Measurements from ENCODE around the gene CTRL. TPM values are rescaled to one million over a fixed set of nuclear protein-coding genes. Genes with fewer than 3 reads are reported as not detected.

The CTRL gene
- total RNA-seq, 1 donor from 2014 or later, result 1.2 TPM

DNA sequence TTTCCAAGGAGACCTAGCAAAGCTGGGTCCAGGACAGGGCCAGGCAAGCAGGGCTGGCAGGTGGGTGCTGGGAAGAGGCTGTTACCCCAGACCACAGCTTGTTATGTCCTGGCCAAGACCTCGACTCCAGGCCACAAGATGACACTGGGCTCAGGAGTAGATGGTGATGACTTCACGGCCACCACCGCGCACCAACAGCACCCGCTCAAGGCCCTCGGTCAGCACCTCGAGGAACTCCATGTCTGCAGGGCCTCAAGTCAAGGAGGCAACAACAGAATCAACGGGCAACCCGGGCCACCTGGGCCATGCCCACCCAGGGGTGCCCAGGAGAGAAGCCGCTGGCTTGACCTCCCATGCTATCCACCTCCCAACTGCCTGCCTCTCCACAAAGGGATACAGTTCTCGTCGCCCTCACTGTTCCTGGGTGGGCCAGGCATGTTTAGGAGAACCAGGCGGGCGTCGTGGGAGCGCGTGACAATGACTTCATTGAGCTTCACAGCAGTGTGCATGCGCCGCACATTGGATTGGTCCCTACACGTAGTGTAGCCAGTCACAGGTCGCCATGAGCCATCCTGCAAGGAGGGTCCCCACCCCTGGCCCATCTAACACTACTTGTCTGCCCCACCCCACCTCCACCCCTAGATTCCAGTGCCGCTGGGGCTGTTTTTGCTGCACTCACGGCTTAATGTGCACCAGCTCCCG is 13.2 kb upstream of the CTRL start:
- Histone ChIP-seq H3K36me3 (ENCODE audit: insufficient read depth, low read length) (peaks cover 48% of the 10 kb centered on the region), H3K9ac (ENCODE audit: low read length) (peak overlapping the region; percentile 27), H3K27ac (ENCODE audit: low read depth, low read length) (no peak overlapping the region), H3K9me3 (ENCODE audit: insufficient read depth, low read depth, low read length) (no peaks in the 10 kb centered on the region), H3K79me2 (ENCODE audit: insufficient read depth, low read length) (peaks cover 10% of the 10 kb centered on the region), H3K4me2 (ENCODE audit: low read length) (peak overlapping the region; percentile 0), H3K4me1 (ENCODE audit: insufficient read depth, low read length) (peaks cover 15% of the 10 kb centered on the region), H2AFZ (ENCODE audit: low read depth, low read length) (no peak overlapping the region), H3K4me3 (ENCODE audit: insufficient read depth, low read depth, low read length) (no peak overlapping the region), H4K20me1 (ENCODE audit: insufficient read depth, low read length) (peaks cover 91% of the 10 kb centered on the region), H3K27me3 (ENCODE audit: insufficient read depth, low read length) (no peaks in the 10 kb centered on the region)
- no peak for TF ChIP-seq EZH2 (IDR thresholded peaks at IDR 0.05; ENCODE audit: insufficient read depth, low read length)
- TF ChIP-seq, protein P1, sequence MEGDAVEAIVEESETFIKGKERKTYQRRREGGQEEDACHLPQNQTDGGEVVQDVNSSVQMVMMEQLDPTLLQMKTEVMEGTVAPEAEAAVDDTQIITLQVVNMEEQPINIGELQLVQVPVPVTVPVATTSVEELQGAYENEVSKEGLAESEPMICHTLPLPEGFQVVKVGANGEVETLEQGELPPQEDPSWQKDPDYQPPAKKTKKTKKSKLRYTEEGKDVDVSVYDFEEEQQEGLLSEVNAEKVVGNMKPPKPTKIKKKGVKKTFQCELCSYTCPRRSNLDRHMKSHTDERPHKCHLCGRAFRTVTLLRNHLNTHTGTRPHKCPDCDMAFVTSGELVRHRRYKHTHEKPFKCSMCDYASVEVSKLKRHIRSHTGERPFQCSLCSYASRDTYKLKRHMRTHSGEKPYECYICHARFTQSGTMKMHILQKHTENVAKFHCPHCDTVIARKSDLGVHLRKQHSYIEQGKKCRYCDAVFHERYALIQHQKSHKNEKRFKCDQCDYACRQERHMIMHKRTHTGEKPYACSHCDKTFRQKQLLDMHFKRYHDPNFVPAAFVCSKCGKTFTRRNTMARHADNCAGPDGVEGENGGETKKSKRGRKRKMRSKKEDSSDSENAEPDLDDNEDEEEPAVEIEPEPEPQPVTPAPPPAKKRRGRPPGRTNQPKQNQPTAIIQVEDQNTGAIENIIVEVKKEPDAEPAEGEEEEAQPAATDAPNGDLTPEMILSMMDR (IDR thresholded peaks at IDR 0.05; ENCODE audit: insufficient read depth, low read depth, low read length), result no peak
- Mint-ChIP-seq H3K27me3 (ENCODE audit: low read depth, unreplicated experiment) (no peaks in the 10 kb centered on the region), H3K27ac (ENCODE audit: unreplicated experiment) (peak overlapping the region; percentile 4), H3K4me1 (ENCODE audit: low read depth, unreplicated experiment) (no peaks in the 10 kb centered on the region), H3K4me3 (ENCODE audit: unreplicated experiment) (no peak overlapping the region), H3K36me3 (ENCODE audit: low read depth, unreplicated experiment) (peaks cover 13% of the 10 kb centered on the region), H3K9me3 (ENCODE audit: unreplicated experiment) (no peaks in the 10 kb centered on the region)
- DNase-seq (ENCODE audit: low read depth) (no peak), FAIRE-seq (no peak)

DNA sequence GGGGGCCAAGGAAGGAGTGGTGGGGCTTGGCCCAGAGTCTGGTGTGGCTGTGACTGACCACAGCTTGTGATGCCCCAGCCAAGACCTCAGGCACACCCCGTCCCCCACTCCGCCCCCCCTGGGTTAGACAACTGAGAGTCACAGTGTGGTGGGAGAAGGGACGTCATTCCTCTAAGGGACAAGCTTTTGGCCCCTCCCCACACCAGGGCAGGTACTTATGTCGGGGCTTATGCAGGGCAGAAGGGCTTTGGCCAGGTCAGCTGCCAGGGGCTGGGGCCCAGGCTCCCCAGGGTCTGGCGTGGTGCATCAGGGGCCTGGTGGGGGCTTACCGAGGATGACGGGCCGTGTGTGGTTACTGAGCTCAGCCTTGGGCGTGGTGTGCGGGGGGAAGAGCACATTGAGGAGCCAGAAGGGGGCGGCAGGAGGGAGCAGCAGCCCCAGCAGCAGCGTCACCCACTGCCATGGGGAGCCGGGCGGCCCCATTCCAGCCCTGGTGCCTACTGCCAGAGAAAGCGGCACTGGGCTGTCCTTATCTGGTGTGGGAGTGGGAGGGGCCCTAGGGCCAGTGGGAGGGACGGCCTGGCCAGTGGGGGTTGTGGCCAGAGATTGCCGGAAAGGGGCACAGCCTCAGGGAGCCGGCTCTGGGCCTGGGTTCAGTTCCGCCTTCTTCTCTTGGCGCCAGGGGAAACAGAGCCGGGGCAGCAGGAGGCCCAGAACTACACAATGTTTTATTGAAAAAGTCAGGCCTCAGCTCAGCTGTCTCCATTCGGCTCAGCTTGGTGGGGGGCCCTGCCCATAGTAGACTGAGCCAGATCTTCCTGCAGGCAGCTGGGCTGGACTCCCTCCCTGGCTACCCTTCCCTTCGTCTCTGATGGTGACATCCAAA is 12.2 kb upstream of the CTRL start, which contains the start of gene LCAT:
TSS of gene LCAT (minus strand) at position 502 of the 886 bp plus-strand sequence. CDS start at position 483, 19 bp downstream.
- no peaks in the 10 kb centered on the region for H3K4me1 Mint-ChIP-seq (ENCODE audit: low read depth, unreplicated experiment)
- no peaks in the 10 kb centered on the region for H3K27me3 Mint-ChIP-seq (ENCODE audit: low read depth, unreplicated experiment)
- no peak within 1 kb of the TSS for H3K4me3 Mint-ChIP-seq (ENCODE audit: unreplicated experiment)
- Histone ChIP-seq H2AFZ (ENCODE audit: low read depth, low read length) (no peak within 1 kb of the TSS), H3K36me3 (ENCODE audit: insufficient read depth, low read length) (peaks cover 50% of the 10 kb centered on the region), H3K9me3 (ENCODE audit: insufficient read depth, low read depth, low read length) (no peaks in the 10 kb centered on the region), H3K4me2 (ENCODE audit: low read length) (peak within 1 kb of the TSS; percentile 25), H3K4me3 (ENCODE audit: insufficient read depth, low read depth, low read length) (no peak within 1 kb of the TSS), H3K79me2 (ENCODE audit: insufficient read depth, low read length) (peaks cover 14% of the 10 kb centered on the region), H4K20me1 (ENCODE audit: insufficient read depth, low read length) (peaks cover 89% of the 10 kb centered on the region), H3K4me1 (ENCODE audit: insufficient read depth, low read length) (peaks cover 15% of the 10 kb centered on the region), H3K9ac (ENCODE audit: low read length) (peak within 1 kb of the TSS; percentile 27), H3K27me3 (ENCODE audit: insufficient read depth, low read length) (no peaks in the 10 kb centered on the region), H3K27ac (ENCODE audit: low read depth, low read length) (no peak within 1 kb of the TSS)
- DNase-seq (ENCODE audit: low read depth), result no peak
- peaks cover 13% of the 10 kb centered on the region for H3K36me3 Mint-ChIP-seq (ENCODE audit: low read depth, unreplicated experiment)
- FAIRE-seq, result no peak
- no peaks in the 10 kb centered on the region for H3K9me3 Mint-ChIP-seq (ENCODE audit: unreplicated experiment)
- TF ChIP-seq, protein P1 (IDR thresholded peaks at IDR 0.05; ENCODE audit: insufficient read depth, low read depth, low read length), result no peak
- no peak for TF ChIP-seq EZH2 (IDR thresholded peaks at IDR 0.05; ENCODE audit: insufficient read depth, low read length)
- peak within 1 kb of the TSS; percentile 4 for H3K27ac Mint-ChIP-seq (ENCODE audit: unreplicated experiment)

All from astrocyte (in vitro differentiated cells and primary cell).